Measurements from ENCODE around the gene ATP2B2.

DNA sequence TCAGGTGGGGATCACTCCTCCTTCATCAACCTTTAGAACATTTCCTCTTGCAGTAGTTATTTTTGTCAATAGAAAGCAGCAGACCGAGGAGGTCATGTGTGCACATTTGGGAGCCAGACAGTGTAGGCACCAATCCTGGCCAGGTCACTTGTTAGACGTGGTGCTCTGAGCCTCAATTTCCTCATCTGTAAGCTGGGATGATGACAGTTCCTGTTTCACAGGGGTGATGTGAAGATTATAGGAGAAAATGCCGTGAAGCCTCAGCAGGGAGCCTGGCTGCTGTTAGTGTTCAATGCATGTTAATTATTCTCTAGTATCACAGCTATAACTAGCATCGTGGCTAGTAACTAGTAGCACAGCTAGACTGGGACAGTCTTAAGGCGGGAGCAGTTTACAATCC, 64.7 kb downstream of the ATP2B2 start:
- TF ChIP-seq, protein P1, sequence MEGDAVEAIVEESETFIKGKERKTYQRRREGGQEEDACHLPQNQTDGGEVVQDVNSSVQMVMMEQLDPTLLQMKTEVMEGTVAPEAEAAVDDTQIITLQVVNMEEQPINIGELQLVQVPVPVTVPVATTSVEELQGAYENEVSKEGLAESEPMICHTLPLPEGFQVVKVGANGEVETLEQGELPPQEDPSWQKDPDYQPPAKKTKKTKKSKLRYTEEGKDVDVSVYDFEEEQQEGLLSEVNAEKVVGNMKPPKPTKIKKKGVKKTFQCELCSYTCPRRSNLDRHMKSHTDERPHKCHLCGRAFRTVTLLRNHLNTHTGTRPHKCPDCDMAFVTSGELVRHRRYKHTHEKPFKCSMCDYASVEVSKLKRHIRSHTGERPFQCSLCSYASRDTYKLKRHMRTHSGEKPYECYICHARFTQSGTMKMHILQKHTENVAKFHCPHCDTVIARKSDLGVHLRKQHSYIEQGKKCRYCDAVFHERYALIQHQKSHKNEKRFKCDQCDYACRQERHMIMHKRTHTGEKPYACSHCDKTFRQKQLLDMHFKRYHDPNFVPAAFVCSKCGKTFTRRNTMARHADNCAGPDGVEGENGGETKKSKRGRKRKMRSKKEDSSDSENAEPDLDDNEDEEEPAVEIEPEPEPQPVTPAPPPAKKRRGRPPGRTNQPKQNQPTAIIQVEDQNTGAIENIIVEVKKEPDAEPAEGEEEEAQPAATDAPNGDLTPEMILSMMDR (IDR thresholded peaks at IDR 0.05) = no peak
- TF ChIP-seq POLR2A (IDR thresholded peaks at IDR 0.05) = no peak

Measured in thyroid gland (tissue), 4 donors.